Astrocyte (in vitro differentiated cells and primary cell): ENCODE measurements around the gene INPP4B. TPM values are rescaled to one million over a fixed set of nuclear protein-coding genes. Genes with fewer than 3 reads are reported as not detected.

Source experiments
- DNase-seq: peaks from one replicate; pipeline ENCODE4 v3.0.0-alpha.2; 2010; ENCODE audit warnings: low read depth
- FAIRE-seq: peaks from 2 replicates; lab custom pipeline; 2011; peaks lifted over from hg19 to GRCh38; lab: Jason Lieb, UNC
- H2AFZ ChIP-seq: 2 replicates; pipeline ENCODE4 v1.6.0; 2012; ENCODE audit warnings: low read depth, low read length, inconsistent platforms
- H3K27ac ChIP-seq: 2 replicates; pipeline ENCODE4 v1.5.1; 2011; ENCODE audit warnings: low read depth, low read length, inconsistent platforms
- H3K27me3 ChIP-seq: 2 replicates; pipeline ENCODE4 v1.6.0; 2011; ENCODE audit warnings: low read length, inconsistent platforms; ENCODE audit not compliant: insufficient read depth
- H3K36me3 ChIP-seq: 2 replicates; pipeline ENCODE4 v1.5.1; 2011; ENCODE audit warnings: low read length, inconsistent platforms; ENCODE audit not compliant: insufficient read depth
- H3K4me1 ChIP-seq: 2 replicates; pipeline ENCODE4 v1.5.1; 2011; ENCODE audit warnings: low read length, inconsistent platforms; ENCODE audit not compliant: insufficient read depth
- H3K4me2 ChIP-seq: 2 replicates; pipeline ENCODE4 v1.6.0; 2012; ENCODE audit warnings: low read length, inconsistent platforms
- H3K4me3 ChIP-seq: 2 replicates; pipeline ENCODE4 v1.5.1; 2011; ENCODE audit warnings: low read depth, mild to moderate bottlenecking, low read length, inconsistent platforms; ENCODE audit not compliant: insufficient read depth
- H3K79me2 ChIP-seq: 2 replicates; pipeline ENCODE4 v1.6.0; 2012; ENCODE audit warnings: mild to moderate bottlenecking, low read length, inconsistent platforms; ENCODE audit not compliant: insufficient read depth
- H3K9ac ChIP-seq: 2 replicates; pipeline ENCODE4 v1.6.0; 2012; ENCODE audit warnings: mild to moderate bottlenecking, low read length, inconsistent platforms
- H3K9me3 ChIP-seq: 2 replicates; pipeline ENCODE4 v1.5.1; 2012; ENCODE audit warnings: low read depth, mild to moderate bottlenecking, low read length, inconsistent platforms; ENCODE audit not compliant: insufficient read depth
- H4K20me1 ChIP-seq: 2 replicates; pipeline ENCODE4 v1.6.0; 2012; ENCODE audit warnings: low read length, inconsistent platforms; ENCODE audit not compliant: insufficient read depth
- H3K27ac Mint-ChIP-seq: one replicate; pipeline ENCODE4 v1.8.0; 2021; ENCODE audit warnings: mild to moderate bottlenecking, mixed read lengths; ENCODE audit not compliant: unreplicated experiment
- H3K27me3 Mint-ChIP-seq: one replicate; pipeline ENCODE4 v1.8.0; 2021; ENCODE audit warnings: low read depth, mixed read lengths; ENCODE audit not compliant: unreplicated experiment
- H3K36me3 Mint-ChIP-seq: one replicate; pipeline ENCODE4 v1.8.0; 2021; ENCODE audit warnings: low read depth, mixed read lengths; ENCODE audit not compliant: unreplicated experiment
- H3K4me1 Mint-ChIP-seq: one replicate; pipeline ENCODE4 v1.8.0; 2021; ENCODE audit warnings: low read depth, mixed read lengths; ENCODE audit not compliant: unreplicated experiment
- H3K4me3 Mint-ChIP-seq: one replicate; pipeline ENCODE4 v1.8.0; 2021; ENCODE audit warnings: mild to moderate bottlenecking, moderate library complexity, mixed read lengths; ENCODE audit not compliant: unreplicated experiment
- H3K9me3 Mint-ChIP-seq: one replicate; pipeline ENCODE4 v1.8.0; 2021; ENCODE audit warnings: mild to moderate bottlenecking, mixed read lengths; ENCODE audit not compliant: unreplicated experiment
- EZH2 ChIP-seq: IDR thresholded peaks from 2 replicates; pipeline ENCODE4 v1.6.1; 2012; ENCODE audit warnings: mild to moderate bottlenecking, low read length, inconsistent platforms; ENCODE audit not compliant: insufficient read depth
- total RNA-seq: library from RNA; stranded (reverse); gene quantifications from 2 replicates; pipeline ENCODE4 v1.2.1, GENCODE V29; 2021
- TF ChIP-seq, protein P1 (sequence below): IDR thresholded peaks from 2 replicates; pipeline ENCODE4 v1.5.1; 2011; ENCODE audit warnings: low read depth, mild to moderate bottlenecking, inconsistent platforms, low read length, moderate library complexity; ENCODE audit not compliant: insufficient read depth

Gene INPP4B
- total RNA-seq, 1 donor from 2014 or later, result 2.8 TPM

DNA sequence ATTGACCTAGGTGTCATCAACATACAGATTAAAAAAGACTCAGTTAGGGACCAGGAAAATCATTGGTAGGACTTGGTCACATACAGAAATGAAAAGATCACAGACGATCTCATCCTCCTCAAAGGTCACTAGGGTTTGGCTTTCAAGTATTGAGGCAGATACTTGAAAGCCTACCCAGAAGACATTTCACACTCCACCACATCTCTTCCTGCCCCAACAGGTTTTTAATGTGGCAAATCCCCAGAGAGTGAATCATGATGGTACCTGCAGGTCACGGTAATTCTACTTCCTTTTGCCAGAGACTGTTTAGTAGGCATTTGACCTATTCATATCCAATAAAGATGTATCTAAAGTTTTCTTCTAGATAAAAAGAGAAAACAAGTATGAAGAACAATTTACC is 44.1 kb downstream of the INPP4B start:
- Histone ChIP-seq H4K20me1 (no peaks in the 10 kb centered on the region), H3K4me2 (no peak overlapping the region), H3K4me3 (no peak overlapping the region), H2AFZ (no peak overlapping the region), H3K79me2 (no peaks in the 10 kb centered on the region), H3K9me3 (no peaks in the 10 kb centered on the region), H3K4me1 (no peaks in the 10 kb centered on the region), H3K27me3 (no peaks in the 10 kb centered on the region), H3K9ac (no peak overlapping the region), H3K27ac (no peak overlapping the region), H3K36me3 (no peaks in the 10 kb centered on the region)
- DNase-seq (no peak), FAIRE-seq (no peak)
- no peaks in the 10 kb centered on the region for H3K9me3 Mint-ChIP-seq
- no peaks in the 10 kb centered on the region for H3K27me3 Mint-ChIP-seq
- H3K27ac Mint-ChIP-seq, result no peak overlapping the region
- no peak overlapping the region for H3K4me3 Mint-ChIP-seq
- no peaks in the 10 kb centered on the region for H3K36me3 Mint-ChIP-seq
- TF ChIP-seq, protein P1, sequence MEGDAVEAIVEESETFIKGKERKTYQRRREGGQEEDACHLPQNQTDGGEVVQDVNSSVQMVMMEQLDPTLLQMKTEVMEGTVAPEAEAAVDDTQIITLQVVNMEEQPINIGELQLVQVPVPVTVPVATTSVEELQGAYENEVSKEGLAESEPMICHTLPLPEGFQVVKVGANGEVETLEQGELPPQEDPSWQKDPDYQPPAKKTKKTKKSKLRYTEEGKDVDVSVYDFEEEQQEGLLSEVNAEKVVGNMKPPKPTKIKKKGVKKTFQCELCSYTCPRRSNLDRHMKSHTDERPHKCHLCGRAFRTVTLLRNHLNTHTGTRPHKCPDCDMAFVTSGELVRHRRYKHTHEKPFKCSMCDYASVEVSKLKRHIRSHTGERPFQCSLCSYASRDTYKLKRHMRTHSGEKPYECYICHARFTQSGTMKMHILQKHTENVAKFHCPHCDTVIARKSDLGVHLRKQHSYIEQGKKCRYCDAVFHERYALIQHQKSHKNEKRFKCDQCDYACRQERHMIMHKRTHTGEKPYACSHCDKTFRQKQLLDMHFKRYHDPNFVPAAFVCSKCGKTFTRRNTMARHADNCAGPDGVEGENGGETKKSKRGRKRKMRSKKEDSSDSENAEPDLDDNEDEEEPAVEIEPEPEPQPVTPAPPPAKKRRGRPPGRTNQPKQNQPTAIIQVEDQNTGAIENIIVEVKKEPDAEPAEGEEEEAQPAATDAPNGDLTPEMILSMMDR, result no peak
- TF ChIP-seq EZH2, result no peak
- H3K4me1 Mint-ChIP-seq, result no peaks in the 10 kb centered on the region

DNA sequence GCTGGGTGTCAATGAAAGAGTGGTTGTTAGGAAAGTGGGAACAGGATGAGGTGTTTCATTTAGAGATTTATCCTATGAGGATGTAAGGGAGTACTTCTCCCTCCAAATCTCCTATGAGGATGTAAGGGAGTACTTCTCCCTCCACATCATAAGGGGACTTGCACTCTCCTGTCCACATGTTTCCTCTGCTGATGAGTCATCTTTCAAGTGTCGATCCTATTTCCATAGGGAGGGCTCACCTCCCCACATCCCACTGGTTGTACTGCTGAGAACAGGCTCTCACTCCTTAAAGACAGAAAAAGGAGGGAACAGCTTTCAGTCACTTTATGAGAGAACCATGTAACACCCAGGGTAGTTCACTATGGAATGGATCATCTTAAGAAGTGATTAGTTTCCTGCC is 65.0 kb downstream of the INPP4B start:
- Histone ChIP-seq H3K4me1 (peaks cover 3% of the 10 kb centered on the region), H3K36me3 (no peaks in the 10 kb centered on the region), H3K27me3 (no peaks in the 10 kb centered on the region), H4K20me1 (no peaks in the 10 kb centered on the region), H3K9ac (no peak overlapping the region), H3K9me3 (no peaks in the 10 kb centered on the region), H3K4me2 (no peak overlapping the region), H3K4me3 (no peak overlapping the region), H3K27ac (no peak overlapping the region), H2AFZ (no peak overlapping the region), H3K79me2 (no peaks in the 10 kb centered on the region)
- FAIRE-seq (no peak), DNase-seq (peak; percentile 23)
- Mint-ChIP-seq H3K4me3 (no peak overlapping the region), H3K27me3 (no peaks in the 10 kb centered on the region), H3K4me1 (no peaks in the 10 kb centered on the region), H3K27ac (no peak overlapping the region), H3K36me3 (no peaks in the 10 kb centered on the region), H3K9me3 (peaks cover 4% of the 10 kb centered on the region)
- no peak for TF ChIP-seq EZH2
- TF ChIP-seq, protein P1, result no peak

DNA sequence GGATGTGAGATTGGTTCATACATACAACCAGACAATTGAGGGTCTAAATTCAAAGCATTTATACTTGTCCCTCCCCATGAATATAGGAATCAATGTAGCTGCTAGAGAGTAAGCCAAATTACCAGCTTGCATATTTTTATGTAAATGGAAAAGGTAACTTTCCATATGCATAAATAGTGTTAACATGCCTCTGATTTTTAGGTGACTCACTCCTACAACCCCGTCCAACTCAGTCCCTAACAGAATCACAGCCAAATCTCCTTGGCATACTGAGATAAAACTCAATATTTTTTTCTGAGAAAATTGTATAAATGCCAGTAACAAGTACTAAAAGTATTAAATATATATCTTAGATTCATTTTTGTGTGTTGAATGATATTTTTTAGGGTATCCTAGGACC is 67.2 kb downstream of the INPP4B start:
- Histone ChIP-seq H3K4me3 (no peak overlapping the region), H3K27me3 (no peaks in the 10 kb centered on the region), H3K4me1 (peaks cover 3% of the 10 kb centered on the region), H4K20me1 (no peaks in the 10 kb centered on the region), H3K4me2 (no peak overlapping the region), H3K9me3 (no peaks in the 10 kb centered on the region), H3K79me2 (no peaks in the 10 kb centered on the region), H3K9ac (no peak overlapping the region), H3K36me3 (no peaks in the 10 kb centered on the region), H3K27ac (no peak overlapping the region), H2AFZ (no peak overlapping the region)
- H3K27ac Mint-ChIP-seq, result no peak overlapping the region
- H3K27me3 Mint-ChIP-seq, result no peaks in the 10 kb centered on the region
- no peak for TF ChIP-seq EZH2
- TF ChIP-seq, protein P1, result no peak
- no peak overlapping the region for H3K4me3 Mint-ChIP-seq
- DNase-seq (peak; percentile 16), FAIRE-seq (peak; percentile 26)
- peaks cover 4% of the 10 kb centered on the region for H3K9me3 Mint-ChIP-seq
- no peaks in the 10 kb centered on the region for H3K36me3 Mint-ChIP-seq
- H3K4me1 Mint-ChIP-seq, result no peaks in the 10 kb centered on the region
